RPMI7951 (cell line): Measurements from ENCODE around the gene NLRC5. TPM values are rescaled to one million over a fixed set of nuclear protein-coding genes. Genes with fewer than 3 reads are reported as not detected.
A peak's percentile ranks its signal among the peaks of the same experiment; 100 is the strongest.

ENCODE experiments used
- DNase-seq: peaks from one replicate; pipeline ENCODE4 v3.0.0-alpha.2; 2012; ENCODE audit warnings: low read depth
- total RNA-seq: library from RNA; depleted of rRNA; stranded (reverse); fragments of >200 nt; shearing (Covaris generic); gene quantifications from 2 replicates; pipeline ENCODE4 v1.2.3, GENCODE V29; 2014

Gene NLRC5
- total RNA-seq, 1 experiment from 2014 or later = 15.0 TPM

DNA sequence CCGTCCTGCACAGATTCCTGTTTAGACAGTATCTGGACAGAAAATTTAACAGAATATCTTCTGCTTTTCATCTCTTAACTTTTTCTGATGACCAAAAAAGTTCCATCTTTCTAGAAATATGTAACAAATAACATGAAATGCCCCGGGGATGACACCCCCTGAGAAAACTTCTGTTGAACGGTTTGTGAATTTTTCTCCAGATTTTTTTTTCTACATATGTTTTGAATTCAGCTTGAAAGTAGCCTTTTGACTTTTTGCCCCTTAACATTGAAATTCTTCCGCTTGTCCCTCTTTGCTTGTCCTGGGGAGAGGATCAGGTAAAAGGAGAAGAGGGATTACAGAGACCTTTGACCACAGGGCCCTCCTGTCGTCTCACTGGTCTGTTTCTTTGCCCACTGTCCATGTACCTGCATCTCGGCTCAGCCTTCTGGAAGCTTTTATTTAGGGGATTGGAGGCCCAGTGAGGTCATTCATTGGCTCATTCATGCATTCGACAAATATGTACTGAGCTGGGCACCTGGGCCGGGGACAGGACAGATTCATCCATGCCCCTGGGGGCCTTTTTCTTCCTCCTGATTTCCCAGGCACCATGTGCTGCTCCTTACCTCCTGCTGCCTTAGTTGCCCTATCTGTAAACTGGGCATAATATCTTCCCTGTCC, 83.4 kb downstream of the NLRC5 start:
- no peak for DNase-seq

DNA sequence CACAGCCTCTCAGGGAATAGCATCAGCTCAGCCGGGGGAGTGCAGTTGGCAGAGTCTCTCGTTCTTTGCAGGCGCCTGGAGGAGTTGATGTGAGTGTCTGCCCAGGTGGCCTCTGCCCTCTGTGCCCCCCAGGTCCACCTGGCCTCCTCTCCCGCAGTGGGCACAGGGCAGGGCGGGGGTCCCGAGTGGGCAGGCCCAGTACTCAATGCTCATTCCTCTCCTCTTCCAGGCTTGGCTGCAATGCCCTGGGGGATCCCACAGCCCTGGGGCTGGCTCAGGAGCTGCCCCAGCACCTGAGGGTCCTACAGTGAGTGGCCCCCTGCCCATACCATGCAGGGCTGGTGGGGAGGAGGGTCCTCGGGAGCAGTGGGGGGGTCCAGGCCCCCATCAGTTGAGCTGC, 88.4 kb downstream of the NLRC5 start:
- DNase-seq = no peak

DNA sequence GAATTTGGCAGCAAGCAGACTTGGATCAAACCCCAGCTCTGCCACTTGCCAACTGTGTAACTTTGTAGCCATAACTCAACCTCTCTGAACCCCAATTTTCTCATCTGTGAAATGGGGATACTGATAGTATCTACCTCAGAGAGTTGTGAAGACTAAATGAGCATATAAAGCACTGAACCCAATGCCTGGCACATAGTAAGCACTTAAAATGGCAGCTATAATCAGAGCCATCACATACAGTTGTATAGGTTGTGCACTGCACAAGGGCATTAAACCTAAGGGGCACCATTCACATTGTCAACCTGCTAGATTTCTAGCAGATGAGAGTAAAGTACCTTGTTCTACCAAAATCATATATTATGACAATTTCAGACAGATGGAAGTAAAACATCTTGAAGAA, 92.4 kb downstream of the NLRC5 start:
- no peak for DNase-seq

DNA sequence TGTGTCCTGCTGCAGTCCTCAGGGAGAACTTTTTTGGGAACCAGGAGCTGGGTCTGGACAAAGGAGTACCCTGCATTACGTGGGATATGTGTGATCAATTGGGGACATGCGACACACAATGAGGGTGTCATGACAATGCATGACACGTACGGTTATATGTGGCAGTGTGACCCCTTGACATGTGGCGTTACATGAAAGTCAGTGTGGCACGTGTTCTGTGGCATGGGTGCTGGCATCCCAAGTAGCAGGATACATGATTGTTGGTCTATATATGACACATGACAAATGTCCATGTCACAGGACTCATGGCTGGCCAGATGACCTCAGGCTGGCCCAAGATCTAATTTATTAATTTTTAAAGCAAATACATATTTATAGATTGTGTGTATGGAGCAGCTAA, 93.3 kb downstream of the NLRC5 start:
- no peak for DNase-seq

DNA sequence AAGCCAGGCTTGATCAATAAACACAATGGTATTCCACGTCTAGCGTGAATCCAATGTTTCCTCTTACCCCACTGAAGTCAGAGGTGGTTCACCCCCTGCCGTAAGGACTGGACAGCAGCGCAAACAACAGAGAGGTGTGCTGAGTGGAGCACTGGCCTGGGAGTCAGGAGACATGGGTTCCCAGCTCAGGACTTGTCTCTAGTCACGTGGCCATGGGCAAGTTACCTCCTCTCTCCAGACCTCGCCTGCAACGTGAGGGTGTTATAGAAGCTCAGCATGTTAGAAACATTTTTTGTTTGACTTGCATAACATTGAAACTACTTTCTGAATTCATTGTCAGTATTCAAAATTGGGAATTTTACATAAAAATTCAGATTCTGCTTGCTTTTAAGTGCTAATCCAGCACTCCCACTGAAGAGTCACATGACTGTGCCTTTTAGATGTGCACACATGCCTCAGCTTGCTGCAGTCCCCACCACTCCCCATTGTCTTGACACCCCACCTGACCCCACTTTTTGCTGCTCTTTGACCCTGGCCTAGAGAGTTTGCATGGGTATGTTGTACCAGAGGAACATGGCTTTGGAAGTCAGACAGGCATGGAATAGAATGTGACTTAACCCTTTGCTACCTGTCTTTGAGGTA, 94.2 kb downstream of the NLRC5 start:
- no peak for DNase-seq

DNA sequence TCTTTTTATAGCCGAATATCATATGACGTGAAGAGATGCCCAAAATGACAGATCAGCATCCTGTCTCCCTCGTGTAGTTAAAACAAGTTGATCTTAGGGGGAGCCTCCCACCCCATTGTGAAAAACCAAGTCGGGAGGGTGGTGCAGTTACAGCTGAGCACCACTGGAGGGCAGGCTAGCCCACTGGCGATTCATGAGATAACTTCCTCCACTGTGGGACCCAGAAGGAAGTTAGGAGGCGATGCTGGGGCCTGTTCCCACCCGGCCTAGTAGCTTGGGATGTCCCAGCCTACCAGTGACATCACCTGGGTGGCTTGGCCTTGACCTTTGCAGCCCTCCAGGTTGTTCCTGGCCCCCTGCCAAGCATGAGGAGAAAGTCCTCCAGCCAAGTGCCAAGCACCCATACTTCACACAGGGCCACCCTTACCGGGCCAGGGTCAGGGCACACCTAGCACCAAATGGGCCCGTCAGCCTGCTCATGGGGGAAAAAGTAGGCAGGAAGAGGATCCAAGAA, 95.0 kb downstream of the NLRC5 start:
- DNase-seq = peak; percentile 67

DNA sequence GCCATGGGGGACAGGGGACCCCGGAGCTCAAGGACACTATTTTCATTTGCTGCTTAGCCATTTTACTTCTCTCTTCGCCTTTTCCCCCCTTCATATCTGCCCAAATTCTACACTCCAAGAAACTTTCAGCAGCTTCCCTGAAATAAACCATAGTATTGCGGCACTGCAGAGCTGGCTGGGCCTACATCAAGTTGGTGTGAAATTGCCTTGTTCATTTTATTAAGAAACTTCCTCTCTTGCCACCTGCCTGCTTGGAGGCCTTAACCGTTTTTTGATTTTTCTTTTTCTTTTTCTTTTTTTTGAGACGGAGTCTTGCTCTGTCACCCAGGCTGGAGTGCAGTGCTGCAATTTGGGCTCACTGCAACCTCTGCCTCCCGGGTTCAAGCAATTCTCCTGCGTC, 95.6 kb downstream of the NLRC5 start:
- DNase-seq = no peak

DNA sequence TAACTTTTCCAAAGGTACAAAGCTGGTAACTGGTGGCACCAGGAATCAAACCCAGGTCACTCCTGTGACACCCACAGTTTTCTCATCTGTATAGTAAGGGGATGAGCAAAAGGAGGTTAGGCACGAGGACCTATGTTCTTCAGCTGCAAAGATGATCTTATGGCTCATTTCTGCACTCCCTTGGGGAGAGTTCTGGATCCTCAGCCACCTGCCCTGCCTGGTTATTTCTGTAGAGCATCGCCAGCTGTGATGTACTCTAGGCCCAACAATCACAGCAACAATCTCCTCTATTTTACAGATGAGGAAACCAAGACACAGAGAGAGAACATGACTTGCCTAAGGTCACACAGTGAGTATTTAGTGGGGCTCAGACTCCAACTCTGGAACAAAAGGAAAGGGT, 97.6 kb downstream of the NLRC5 start:
- DNase-seq = no peak

DNA sequence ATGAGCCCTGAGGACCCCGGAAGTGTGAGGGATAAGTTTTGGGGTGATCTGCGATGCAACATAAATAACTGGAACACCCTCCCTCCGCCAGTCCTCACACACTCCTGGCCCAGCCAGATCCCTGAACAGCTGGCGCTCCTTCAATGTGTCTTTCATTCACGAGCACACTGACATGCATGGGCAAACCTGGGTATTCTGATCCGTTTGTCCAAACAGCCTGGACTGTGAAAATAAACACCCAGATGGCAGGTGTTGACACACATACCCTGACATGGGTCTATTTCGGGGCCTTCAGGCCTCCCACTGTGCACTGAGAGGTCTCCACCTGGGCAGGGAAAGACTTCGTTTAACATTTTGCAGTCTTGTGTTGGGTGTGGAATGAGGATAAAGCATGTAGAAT, 100.0 kb downstream of the NLRC5 start:
- no peak for DNase-seq

DNA sequence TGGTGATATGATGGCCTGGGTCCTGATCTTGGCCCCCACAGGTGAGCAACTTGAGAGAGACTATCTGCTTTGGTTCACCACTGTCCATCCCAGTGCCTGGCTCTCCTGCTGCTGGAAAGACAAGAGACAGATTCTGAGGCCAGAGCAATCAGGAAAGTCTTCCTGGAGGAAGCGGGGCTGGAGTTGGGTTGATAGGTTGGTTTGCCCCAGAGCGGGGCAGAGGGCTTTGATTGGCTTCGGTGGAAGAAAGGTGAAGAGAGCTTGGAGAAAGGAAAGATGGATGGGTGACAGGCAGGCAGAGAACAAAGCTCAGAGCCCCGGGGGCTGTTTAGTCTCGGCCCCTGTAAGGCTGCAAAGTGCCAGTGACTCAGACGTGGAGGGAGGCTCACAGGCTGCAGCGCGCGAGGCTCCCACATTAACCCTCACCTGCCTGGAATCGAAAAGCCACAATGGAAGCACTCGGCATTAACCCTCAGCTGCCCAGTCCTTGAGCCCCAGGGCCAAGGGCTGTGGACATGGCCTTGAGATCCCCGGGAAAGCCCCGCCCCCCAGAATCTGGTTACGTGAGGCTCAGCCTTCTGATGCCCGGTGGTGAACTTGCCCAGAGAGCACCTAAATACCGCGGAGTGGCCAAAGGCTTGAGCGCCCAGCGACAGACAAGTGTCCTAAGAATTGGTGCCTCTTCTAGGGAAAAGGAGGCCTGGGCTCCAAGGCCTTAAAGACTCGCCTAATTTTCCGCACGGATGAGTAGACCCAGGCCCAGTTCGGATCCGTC, 102.0 kb downstream of the NLRC5 start:
- DNase-seq = peak; percentile 91

DNA sequence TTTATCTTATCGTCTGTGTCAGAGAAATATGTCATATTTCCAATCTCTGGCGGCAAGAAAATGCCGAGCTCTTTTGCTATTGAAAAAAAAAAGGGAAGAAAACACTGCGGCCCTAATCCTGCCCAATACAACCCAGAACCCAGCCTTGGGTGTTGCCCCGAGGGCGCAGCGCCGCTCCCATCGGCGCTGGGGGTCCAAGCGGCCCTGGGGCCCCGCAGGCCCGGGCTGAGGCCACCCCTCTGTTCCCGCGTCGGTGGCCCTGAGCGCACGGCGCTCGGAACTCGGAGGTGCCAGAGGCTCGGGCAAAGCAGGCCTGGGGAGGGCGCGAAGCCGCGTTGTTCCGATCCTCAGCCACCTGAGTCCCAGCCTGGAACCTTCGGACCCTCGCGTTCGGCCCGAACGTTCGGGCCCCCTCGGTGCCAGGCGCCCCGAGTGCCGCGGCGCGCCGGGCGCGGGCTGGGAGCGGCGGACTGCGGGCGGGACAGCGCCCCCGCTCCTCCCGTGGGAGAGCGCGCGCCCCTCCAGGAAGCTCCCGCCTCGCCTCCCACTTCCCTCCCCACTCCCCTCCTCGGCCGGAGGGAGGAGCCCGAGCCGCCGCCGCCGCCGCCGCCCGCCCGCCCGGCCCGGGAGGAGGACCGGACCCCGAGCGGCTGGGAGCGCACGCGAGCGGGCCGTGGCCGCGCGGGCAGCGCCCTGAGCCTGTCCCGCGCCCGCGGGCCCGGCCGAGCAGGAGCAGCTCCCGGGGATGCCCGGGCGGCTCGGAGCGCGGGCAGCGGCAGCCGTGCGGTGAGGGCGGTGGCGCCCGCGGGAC, 102.8 kb downstream of the NLRC5 start, which contains the start of gene CPNE2:
Gene CPNE2 (plus strand): TSS at position 609 of the 811 bp plus-strand sequence. CDS start 18,160 bp downstream, outside the sequence.
- DNase-seq = peak; percentile 70

DNA sequence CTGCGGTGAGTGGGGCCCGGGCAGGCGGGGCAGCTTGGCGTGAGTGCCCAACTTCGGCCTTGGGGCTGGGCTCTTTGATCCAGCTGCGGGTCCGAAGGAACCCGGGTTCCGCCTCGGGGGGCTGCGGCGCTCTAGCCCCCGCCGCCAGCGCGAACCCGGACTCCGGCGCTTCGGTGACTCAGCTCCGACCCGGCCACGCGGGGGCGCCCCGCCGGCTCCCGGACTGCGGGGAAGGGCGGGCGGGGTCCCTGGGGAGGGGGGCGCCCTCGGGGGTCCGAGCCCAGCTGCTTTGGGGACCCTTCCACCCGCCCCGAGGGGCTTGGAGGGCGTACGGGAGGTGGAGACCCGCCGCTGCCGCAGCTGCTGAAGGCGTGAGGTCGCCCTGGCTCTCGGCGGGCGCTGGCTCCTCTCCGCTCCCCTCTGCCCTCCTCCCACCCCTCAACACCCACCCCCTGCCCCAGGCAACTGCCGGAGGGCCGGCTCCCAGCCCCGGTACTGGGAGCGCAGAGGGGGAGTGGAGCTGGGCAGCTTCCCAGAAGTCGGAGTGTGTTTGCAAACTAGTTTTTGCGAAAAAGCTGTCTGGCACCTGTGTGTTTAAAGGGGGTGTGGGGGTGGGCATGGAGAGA, 103.5 kb downstream of the NLRC5 start:
- peak; percentile 22 for DNase-seq

DNA sequence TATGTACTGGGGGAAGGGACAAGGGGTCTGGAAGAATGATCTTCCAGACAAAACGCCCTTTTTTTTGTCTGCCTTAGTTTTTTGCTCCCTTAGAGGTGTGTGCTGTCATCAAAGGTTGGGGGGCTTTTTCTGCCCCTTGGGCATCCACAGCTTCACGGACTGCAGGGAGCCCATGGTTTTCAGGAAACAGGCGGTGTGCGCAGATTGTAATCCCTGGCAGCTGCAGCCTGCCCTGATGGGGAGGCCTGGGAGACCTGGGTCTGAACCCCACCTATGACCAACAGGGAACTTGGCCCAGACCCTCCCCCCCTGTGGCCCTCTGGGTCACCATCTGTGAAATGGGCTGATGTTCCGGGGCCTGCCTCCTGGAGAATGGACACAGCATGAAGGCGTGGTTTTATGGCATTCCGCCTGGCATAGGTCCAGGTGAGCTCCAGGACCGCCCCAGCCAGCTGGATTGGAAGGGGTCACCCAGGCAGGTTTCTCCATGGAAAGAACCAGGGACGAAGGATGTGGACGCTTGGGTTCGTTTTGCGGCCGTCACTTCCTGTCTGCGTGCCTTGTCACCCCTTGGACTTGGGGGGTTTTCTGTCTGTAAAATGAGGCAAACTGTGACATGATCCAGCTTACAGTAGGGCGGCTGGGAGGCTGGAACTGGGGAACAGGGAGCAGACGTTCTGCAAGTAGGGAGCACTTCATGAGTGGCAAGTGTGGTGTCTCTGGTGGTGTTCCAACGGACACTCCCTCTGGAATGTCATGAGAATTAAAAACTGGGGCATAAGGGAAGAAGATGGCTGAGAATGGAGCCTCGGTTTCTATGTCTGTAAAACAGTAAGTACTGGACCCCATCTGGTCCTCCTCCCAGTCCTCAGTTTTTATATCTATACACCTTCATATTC, 104.6 kb downstream of the NLRC5 start:
- DNase-seq = no peak

DNA sequence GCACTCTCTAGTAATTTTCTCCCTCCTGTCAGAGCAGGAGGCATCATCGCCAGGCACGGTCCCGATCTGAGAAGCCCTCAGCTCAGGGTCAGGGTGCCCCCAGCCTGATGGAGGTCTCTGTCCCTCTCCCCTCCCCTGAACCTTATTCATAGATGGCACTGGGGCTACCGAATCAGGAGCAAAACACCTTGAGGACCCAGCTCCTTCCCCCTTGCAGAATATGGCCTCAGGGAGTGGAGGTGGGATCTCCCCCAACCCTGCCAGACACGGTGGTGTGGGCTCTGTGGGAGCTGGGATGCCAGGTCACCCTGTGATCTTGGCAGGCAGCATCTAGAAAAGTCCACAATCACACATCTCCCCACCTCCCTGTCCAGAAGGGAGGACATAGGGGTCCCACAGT, 105.6 kb downstream of the NLRC5 start:
- DNase-seq = no peak

DNA sequence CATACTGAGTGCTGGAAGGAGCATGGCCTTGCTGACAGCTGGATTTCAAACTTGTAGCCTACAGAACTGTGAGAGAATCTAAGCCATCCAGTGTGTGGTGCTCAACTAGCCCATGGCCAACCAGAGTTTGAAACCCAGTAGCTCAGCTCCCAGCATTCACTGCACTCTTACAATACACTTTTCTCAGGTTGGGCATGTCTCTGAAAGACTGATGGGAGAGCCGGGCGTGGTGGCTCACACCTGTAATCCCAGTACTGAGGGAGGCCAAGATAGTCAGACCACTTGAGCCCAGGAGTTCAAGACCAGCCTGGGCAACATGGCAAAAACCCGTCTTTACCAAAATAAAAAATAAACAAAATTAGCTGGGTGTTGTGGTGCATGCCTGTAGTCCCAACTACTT, 106.8 kb downstream of the NLRC5 start:
- DNase-seq = no peak

DNA sequence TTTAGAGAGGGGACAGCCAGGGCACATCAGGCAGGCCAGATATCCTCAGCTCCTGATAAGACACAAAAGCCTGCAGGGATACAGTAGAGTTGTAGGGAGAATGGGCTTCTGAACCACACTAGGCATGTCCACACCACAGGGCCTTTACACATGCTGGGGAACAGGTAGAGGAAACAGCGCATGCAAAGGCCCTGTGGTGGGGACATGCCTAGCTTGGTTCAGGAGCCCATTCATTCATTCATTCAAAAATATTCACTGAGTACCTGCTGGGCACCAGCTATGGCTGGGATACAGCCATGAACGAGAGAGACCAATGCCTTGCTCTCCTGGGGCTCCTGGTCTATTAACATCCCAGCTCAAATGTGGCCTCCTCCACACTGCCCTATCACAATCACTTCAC, 107.4 kb downstream of the NLRC5 start:
- DNase-seq = no peak

DNA sequence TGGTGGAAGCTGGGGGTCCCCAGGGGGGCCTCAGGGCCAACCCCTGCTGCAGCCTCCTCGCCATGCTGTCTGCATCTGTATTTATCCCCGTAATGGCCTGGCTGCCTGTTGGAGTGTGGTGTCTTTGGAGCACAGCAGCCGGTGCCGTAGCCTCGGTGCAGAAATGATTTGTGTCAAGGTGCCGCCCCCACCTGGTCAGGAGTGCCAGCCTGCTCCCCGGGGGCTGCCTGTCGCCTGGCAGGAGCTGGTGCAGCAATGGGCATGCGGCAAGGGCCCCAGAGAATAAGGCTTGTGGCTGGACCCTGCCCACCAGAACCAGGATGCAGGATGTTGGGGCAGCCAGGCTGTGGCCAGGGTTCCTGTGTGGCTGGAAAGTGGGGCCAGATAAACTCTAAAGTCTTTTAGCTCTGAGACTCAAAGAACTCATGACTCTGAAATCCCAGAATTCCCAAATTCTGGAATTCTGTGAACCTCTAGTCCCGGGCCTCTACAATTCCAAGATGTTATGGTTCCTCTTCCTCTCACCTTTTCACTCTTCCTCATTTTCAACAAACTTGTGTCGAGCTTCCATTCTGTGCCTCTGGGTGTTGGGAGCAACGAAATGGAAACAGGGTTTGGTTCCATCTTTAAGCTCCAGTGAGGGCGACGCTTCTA, 109.0 kb downstream of the NLRC5 start:
- DNase-seq = no peak

DNA sequence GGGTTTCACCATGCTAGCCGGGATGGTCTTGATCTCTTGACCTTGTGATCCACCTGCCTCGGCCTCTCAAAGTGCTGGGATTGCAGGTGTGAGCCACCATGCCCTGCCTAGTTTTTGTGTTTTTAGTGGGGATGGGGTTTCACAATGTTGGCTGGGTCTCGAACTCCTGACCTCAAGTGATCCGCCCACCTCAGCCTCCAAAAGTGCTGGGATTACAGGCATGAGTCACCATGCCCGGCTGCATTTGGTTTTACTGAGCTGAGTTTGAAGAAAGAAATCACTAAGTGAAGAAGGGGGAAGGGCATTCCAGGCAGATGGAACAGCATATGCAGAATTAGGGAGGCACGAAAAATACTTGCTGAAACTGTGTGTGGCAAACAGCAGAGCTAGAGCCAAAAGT, 110.6 kb downstream of the NLRC5 start:
- DNase-seq = peak; percentile 63

DNA sequence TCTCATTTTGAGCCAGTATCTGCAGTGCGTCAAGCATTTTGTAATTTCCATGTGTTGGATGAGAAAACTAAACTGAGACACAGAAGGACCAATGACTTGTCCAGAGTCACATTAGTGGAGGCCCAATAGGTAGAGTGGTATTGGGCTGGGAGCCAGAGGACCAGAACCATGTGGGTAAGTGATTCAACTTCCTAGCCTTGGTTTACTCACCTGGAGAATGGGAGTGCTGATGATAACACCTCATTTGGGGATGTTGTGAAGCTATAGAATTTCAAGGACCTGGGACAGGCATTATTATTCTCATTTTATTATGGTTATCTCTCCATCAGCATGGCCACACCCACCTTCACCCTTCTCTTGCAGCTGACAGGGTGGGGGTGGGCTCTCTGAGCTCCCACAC, 111.1 kb downstream of the NLRC5 start:
- DNase-seq = no peak
